Cardiac fibroblast (primary cell): Measurements from ENCODE around the gene SYT2.

Experiments used
- DNase-seq, 2 donors: peaks; one replicate each; pipeline versions ENCODE4 v3.0.0 to v3.0.0-alpha.2; 2010; ENCODE audit warnings: low read depth in 2 of 2
- H3K4me3 ChIP-seq, 2 donors: replicated peaks in 1 of 2; 1 replicate in 1 of 2; 2 replicates in 1 of 2; pipeline ENCODE4 v1.5.1; 2011; ENCODE audit warnings: low read depth in 2 of 2, low read length in 2 of 2, mild to moderate bottlenecking in 2 of 2, moderate library complexity in 1 of 2
- TF ChIP-seq, protein P1 (sequence below): IDR thresholded peaks from one replicate; pipeline ENCODE4 v1.5.1; 2011; ENCODE audit warnings: low read depth, mild to moderate bottlenecking, low read length, inconsistent platforms

The SYT2 gene

DNA sequence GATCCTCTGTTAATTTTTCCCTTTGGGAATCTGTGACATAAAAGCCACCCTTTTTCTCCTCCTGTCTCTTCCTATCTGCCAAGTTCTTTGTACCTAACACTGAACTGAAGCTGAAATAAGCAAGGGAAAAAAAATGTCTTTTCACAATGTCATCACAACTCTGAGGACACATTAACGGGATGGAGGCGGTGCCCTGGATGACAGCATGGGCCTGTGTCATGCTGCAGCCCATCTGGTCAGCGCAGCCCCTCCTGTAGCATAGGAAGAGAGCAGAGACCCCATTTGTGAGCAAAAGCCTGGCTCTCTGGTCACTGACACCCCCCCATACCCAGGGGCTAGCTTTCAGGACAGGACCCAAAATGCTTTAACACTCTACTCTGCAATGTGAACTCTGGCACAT, 22.5 kb downstream of the SYT2 start:
- H3K4me3 ChIP-seq, result no peak overlapping the region
- TF ChIP-seq, protein P1, sequence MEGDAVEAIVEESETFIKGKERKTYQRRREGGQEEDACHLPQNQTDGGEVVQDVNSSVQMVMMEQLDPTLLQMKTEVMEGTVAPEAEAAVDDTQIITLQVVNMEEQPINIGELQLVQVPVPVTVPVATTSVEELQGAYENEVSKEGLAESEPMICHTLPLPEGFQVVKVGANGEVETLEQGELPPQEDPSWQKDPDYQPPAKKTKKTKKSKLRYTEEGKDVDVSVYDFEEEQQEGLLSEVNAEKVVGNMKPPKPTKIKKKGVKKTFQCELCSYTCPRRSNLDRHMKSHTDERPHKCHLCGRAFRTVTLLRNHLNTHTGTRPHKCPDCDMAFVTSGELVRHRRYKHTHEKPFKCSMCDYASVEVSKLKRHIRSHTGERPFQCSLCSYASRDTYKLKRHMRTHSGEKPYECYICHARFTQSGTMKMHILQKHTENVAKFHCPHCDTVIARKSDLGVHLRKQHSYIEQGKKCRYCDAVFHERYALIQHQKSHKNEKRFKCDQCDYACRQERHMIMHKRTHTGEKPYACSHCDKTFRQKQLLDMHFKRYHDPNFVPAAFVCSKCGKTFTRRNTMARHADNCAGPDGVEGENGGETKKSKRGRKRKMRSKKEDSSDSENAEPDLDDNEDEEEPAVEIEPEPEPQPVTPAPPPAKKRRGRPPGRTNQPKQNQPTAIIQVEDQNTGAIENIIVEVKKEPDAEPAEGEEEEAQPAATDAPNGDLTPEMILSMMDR, result no peak
- DNase-seq, result no peak

DNA sequence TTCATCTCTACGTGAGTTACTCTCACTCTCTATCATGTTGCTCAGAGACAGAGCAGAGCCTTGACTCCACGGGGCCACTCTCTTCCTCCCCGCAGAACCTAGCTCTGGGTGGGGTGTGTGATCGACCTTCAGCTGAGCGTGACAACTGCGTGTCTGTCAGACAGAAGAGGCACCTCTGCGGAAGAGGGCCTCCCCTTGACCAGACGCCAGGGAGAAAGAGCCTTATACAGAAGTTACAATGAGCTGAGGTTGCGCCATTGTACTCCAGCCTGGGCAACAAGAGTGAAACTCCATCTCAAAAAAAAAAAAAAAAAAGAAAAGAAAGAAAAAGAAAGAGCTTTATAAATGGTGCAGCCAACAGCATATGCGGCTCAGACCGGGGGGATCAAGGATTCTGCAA, 22.9 kb downstream of the SYT2 start:
- no peak overlapping the region for H3K4me3 ChIP-seq
- TF ChIP-seq, protein P1, result no peak
- DNase-seq, result no peak

DNA sequence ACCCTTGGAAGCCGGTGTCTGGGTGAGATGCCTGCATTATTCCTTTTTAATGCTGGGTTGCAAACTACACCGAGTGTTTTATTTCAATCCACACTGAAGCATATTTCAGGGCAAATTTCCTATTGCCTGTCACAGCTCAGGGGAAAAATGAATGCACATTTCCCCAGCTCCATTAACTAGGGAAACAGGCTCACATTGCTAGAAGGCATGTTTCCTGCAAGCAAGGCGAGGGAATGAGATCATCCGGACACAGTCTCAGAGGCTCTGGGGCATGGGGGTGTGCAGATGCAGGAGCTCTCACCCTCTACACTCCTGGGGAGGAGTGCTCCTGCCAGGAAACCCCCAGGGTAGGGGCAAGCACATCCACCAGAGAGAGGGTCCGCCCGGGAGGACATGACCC, 24.6 kb downstream of the SYT2 start:
- no peak for DNase-seq
- TF ChIP-seq, protein P1, result no peak
- no peak overlapping the region for H3K4me3 ChIP-seq

DNA sequence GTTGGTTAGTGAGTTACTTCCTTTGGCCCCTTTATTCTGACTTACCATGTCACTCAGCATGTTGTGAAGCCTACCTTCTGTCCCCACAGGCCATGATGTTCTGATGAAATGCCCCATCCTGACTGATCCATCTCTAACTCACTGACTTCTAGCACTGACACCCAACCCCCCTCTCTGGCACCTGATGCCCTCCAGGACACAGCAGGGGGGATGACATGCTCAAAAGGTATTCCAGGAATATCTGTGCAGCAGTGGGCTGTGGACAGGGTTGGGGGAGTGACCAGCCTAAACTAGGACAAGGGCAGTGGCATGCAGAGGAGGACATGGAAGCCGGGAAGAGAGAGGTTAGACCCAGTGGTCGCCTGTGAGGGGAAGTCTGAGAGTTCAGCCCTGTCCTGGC, 25.5 kb downstream of the SYT2 start:
- TF ChIP-seq, protein P1, result no peak
- H3K4me3 ChIP-seq, result no peak overlapping the region
- no peak for DNase-seq

DNA sequence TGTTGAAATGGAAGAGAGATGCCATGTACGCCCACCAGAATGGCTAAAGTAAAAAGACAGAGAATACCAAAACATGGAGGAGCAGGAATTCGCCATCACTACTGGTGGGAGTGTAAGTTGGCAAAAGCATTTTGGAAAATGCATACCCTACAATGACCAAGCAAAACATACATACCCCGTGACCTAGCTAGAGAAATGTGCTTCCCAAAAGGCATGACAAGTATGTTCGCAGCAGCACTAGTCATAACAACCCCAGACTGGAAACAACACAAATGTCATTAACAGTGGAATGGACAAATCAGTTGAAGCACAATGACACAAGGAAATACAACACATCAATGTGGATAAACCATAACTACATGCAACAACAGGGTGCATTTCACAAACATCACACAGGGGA, 27.2 kb downstream of the SYT2 start:
- no peak overlapping the region for H3K4me3 ChIP-seq
- DNase-seq, result no peak
- TF ChIP-seq, protein P1, result no peak

DNA sequence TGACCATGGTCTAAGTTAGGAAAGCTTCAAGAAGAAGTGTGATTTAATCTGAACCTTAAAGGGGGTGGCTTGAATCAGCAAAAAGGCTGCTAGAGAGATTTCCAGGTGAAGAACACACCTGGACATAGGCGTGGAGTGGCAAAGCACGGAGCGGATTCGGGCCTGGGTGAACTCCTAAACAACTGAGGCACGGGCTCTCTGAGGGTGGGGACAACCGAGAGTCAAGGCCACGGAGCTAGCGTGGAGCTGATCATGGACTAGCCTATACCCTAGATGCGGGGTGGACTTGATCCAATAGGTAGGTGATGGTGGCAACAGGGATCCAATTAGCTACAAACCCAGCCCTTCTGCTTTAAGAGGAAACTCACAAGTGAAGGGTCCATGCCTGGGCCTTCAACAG, 27.8 kb downstream of the SYT2 start:
- TF ChIP-seq, protein P1, result no peak
- no peak overlapping the region for H3K4me3 ChIP-seq
- DNase-seq, result no peak

DNA sequence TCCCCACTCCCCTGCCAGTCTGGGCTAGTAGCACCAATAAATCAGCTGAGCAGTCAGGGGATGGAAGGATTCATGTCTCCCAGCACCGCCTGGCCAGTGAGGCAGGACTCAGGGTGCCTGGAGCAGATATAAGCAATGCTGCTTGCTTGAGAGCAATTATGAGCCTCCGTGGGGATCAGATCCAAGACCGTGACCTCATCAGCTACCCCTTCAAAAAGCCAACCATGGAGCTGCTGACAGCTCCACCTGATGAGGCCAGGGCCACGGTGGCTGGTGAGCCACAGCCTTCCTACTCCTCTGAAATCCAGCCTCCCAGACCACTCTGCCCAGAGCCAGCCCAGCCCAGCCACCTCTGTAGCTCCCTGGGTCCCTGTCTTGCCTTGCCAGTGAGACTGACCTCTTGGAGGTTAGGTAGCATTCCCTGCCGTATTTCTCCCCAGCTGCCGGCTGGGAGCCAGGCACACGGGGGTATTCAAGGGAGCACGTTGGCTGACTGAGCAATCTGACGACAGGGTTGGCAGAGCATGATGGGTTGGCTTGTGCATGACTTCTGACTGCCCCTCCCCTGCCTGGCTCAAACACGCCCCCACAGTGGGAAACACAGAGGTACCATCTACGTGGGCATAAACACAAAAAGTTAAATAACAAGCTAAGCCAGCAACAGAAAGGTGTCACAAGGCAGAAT, 28.4 kb downstream of the SYT2 start:
- TF ChIP-seq, protein P1, result no peak
- no peak for DNase-seq
- no peak overlapping the region for H3K4me3 ChIP-seq
